Mucosa of rectum (tissue), 2 donors: ENCODE results near the gene UBE2QL1.

ENCODE experiments used
- H3K27ac ChIP-seq, 2 donors: one replicate each; pipeline ENCODE4 v1.7.0; 2013; ENCODE audit warnings: inconsistent platforms in 2 of 2, low read depth in 2 of 2, low read length in 2 of 2
- H3K27me3 ChIP-seq, 2 donors: one replicate each; pipeline ENCODE4 v1.7.0; 2013; ENCODE audit warnings: low read length in 2 of 2; ENCODE audit not compliant: control insufficient read depth in 2 of 2, insufficient read depth in 2 of 2
- H3K36me3 ChIP-seq, 2 donors: one replicate each; pipeline ENCODE4 v1.7.0; 2013; ENCODE audit warnings: low read length in 2 of 2; ENCODE audit not compliant: control insufficient read depth in 2 of 2, insufficient read depth in 2 of 2
- H3K4me1 ChIP-seq, 2 donors: one replicate each; pipeline ENCODE4 v1.7.0; 2013; ENCODE audit warnings: low read length in 2 of 2, mild to moderate bottlenecking in 1 of 2; ENCODE audit not compliant: control insufficient read depth in 2 of 2, insufficient read depth in 2 of 2
- H3K4me3 ChIP-seq, 2 donors: one replicate each; pipeline ENCODE4 v1.7.0; 2013; ENCODE audit warnings: low read length in 2 of 2
- H3K9ac ChIP-seq, 2 donors: one replicate each; pipeline ENCODE4 v1.7.0; 2013; ENCODE audit warnings: low read length in 2 of 2, low read depth in 1 of 2, mild to moderate bottlenecking in 1 of 2
- H3K9me3 ChIP-seq, 2 donors: one replicate each; pipeline ENCODE4 v1.7.0; 2013; ENCODE audit warnings: low read length in 2 of 2; ENCODE audit not compliant: control insufficient read depth in 2 of 2
- donor health status: healthy.
- donor health status: Normal muscosa, but diverticular disease.

UBE2QL1 gene

GRCh38 chr5:6408627-6409446, 39.8 kb upstream of the UBE2QL1 start:
- Histone ChIP-seq H3K4me1 (no peaks in the 10 kb centered on the region), H3K9me3 (no peaks in the 10 kb centered on the region), H3K27me3 (no peaks in the 10 kb centered on the region), H3K27ac (no peak overlapping the region), H3K9ac (no peak overlapping the region), H3K4me3 (no peak overlapping the region), H3K36me3 (no peaks in the 10 kb centered on the region)

GRCh38 chr5:6410421-6410820, 38.2 kb upstream of the UBE2QL1 start:
- Histone ChIP-seq H3K27ac (no peak overlapping the region), H3K9me3 (no peaks in the 10 kb centered on the region), H3K4me3 (no peak overlapping the region), H3K36me3 (no peaks in the 10 kb centered on the region), H3K4me1 (no peaks in the 10 kb centered on the region), H3K27me3 (no peaks in the 10 kb centered on the region), H3K9ac (no peak overlapping the region)

DNA sequence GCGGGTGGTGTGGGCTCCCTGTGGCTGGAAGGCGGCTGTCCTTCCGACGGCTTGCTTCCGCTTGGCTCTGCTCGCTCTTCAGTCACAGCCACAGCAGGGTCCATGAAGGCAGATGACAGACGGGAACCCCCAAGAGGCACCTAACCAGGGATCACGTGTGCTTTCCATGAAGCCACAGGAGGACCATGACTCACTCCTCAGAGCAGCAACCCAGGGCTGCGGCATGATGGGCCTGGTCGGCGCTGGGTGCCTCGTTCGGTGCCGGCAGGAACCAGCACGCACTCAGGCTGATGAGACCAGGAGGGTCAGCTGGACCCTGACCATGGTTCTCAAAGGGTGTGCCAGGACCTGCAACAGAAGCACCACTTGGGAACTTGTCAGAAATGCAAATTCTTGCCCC, 37.5 kb upstream of the UBE2QL1 start:
- no peaks in the 10 kb centered on the region for H3K27me3 ChIP-seq
- H3K9ac ChIP-seq = no peak overlapping the region
- H3K9me3 ChIP-seq = no peaks in the 10 kb centered on the region
- H3K4me3 ChIP-seq = no peak overlapping the region
- no peaks in the 10 kb centered on the region for H3K4me1 ChIP-seq
- no peak overlapping the region for H3K27ac ChIP-seq
- no peaks in the 10 kb centered on the region for H3K36me3 ChIP-seq

DNA sequence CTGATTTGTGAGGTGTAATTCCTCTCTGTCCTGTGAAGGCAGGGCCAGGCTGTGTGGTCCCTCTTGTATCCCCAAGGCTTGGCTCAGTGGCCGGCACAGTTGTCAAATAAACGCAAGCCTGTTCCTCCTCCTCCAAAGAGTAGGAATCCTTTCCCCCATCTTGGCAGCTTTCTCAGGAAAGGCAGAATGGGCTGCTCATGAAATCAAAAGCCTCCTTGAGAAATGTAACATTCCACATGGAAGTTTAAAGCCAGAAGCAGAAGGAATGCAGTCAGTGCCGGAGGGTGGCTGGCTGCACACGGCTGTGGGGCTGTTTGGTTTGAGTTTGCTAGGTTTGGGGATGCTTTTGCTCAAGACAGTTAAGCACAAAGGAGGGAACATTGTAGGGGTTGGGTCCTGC, 35.8 kb upstream of the UBE2QL1 start:
- no peak overlapping the region for H3K27ac ChIP-seq
- H3K4me3 ChIP-seq = no peak overlapping the region
- no peaks in the 10 kb centered on the region for H3K36me3 ChIP-seq
- H3K9me3 ChIP-seq = no peaks in the 10 kb centered on the region
- no peak overlapping the region for H3K9ac ChIP-seq
- no peaks in the 10 kb centered on the region for H3K4me1 ChIP-seq
- H3K27me3 ChIP-seq = no peaks in the 10 kb centered on the region

DNA sequence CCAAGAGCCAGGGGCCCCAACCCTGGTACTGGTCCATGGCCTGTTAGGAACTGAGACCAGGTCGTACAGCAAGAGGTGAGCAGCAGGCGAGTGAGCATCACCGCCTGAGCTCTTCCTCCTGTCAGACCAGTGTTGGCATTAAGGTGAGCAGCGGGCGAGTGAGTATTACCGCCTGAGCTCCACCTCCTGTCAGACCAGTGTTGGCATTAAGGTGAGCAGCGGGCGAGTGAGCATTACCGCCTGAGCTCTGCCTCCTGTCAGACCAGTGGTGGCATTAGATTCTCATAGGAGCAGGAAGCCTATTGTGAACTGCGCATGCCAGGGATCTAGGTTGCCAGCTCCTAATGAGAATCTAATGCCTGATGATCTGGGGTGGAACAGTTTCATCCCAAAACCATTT, 31.0 kb upstream of the UBE2QL1 start:
- Histone ChIP-seq H3K27ac (no peak overlapping the region), H3K9me3 (no peaks in the 10 kb centered on the region), H3K27me3 (peaks cover 0 to 3% of the 10 kb centered on the region in 2 donors), H3K9ac (no peak overlapping the region), H3K36me3 (no peaks in the 10 kb centered on the region), H3K4me3 (no peak overlapping the region), H3K4me1 (no peaks in the 10 kb centered on the region)

DNA sequence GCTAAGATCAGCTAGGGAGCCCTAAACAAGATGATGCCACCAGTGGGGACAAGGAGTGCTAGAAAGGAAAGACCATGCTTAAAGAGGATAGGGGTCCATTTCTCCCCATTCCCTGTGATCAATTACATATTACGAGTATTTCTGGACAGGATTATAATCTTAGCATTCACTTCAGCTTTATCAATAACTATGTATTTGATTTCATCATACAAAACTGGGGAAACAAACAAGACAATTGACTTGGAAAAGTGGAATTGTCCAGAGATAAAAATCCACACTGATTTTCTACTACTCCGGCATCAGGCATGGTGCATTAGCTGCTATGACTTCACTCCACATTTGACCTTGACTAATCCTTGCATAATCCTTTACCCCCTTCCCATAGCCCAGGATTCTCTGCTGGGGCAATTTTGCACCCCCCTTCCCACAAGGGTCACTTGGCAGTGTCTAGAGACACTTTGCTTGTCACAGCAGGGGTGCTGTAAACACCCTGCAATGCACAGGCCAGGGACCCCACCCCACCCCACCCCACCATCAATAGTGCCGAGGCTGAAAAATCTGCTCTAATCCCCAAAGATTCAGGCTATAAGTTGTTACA, 29.9 kb upstream of the UBE2QL1 start:
- H3K4me3 ChIP-seq = no peak overlapping the region
- no peak overlapping the region for H3K27ac ChIP-seq
- H3K27me3 ChIP-seq = peaks cover under 1 to 3% of the 10 kb centered on the region in 2 donors
- no peaks in the 10 kb centered on the region for H3K4me1 ChIP-seq
- H3K9ac ChIP-seq = no peak overlapping the region
- no peaks in the 10 kb centered on the region for H3K9me3 ChIP-seq
- no peaks in the 10 kb centered on the region for H3K36me3 ChIP-seq

- H3K27ac ChIP-seq = no peak overlapping the region
- peaks cover 3% of the 10 kb centered on the region in 2 donors for H3K27me3 ChIP-seq
- H3K36me3 ChIP-seq = no peaks in the 10 kb centered on the region
- H3K4me1 ChIP-seq = no peaks in the 10 kb centered on the region
- H3K4me3 ChIP-seq = no peak overlapping the region
- H3K9ac ChIP-seq = no peak overlapping the region
- H3K9me3 ChIP-seq = no peaks in the 10 kb centered on the region
These were observed 29.3 kb upstream of the UBE2QL1 start for GRCh38 chr5:6419340-6419852.

DNA sequence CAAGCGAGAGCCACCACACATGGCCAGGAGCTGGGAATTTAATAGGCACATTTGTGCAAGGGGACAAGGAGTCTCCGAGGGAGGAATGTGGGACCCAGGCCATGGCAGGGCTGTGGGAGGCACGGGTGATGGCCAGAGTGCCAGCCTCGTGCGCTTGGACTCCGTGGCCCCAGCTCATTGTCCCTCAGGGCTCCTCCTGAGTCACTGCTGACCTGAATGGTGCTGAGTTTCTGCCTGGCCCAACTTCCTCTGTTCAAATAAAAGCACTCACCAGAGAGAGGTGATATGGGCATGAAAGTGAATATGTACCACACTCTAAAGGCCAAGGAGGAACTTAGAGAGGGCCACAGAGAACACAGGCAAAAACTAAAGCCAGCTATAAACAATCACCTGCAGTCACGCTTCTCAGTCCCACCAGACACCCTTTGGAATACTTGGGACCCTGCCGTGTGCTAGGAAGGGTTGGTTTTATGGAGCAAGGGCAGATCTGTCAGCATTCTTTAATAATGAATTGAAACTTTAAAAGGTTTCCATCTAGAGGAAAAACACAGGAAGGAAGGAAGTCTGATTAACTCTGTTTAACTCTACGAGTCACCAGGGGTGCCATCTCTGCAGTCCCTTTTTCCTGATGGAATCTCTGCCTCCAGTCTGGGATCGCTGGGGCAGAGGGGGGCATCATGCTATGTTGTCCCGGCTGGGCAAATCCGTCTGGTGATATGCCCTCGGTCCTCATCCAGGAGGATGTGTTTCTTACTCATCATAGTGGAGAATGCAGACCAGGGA, 25.1 kb upstream of the UBE2QL1 start:
- H3K9me3 ChIP-seq = no peaks in the 10 kb centered on the region
- H3K4me3 ChIP-seq = no peak overlapping the region
- no peaks in the 10 kb centered on the region for H3K36me3 ChIP-seq
- no peak overlapping the region for H3K27ac ChIP-seq
- H3K9ac ChIP-seq = no peak overlapping the region
- H3K4me1 ChIP-seq = no peaks in the 10 kb centered on the region
- peaks cover 3% of the 10 kb centered on the region in 2 donors for H3K27me3 ChIP-seq

- H3K36me3 ChIP-seq = no peaks in the 10 kb centered on the region
- no peaks in the 10 kb centered on the region for H3K9me3 ChIP-seq
- no peak overlapping the region for H3K4me3 ChIP-seq
- no peak overlapping the region for H3K9ac ChIP-seq
- peaks cover 3% of the 10 kb centered on the region in 2 donors for H3K27me3 ChIP-seq
- no peaks in the 10 kb centered on the region for H3K4me1 ChIP-seq
- no peak overlapping the region for H3K27ac ChIP-seq
These were observed 24.5 kb upstream of the UBE2QL1 start for GRCh38 chr5:6424110-6424659.

- H3K9ac ChIP-seq = no peak overlapping the region
- no peaks in the 10 kb centered on the region for H3K9me3 ChIP-seq
- H3K4me1 ChIP-seq = no peaks in the 10 kb centered on the region
- H3K4me3 ChIP-seq = no peak overlapping the region
- no peak overlapping the region for H3K27ac ChIP-seq
- H3K27me3 ChIP-seq = peaks cover 3% of the 10 kb centered on the region in 2 donors
- H3K36me3 ChIP-seq = no peaks in the 10 kb centered on the region
These were observed 24.0 kb upstream of the UBE2QL1 start for GRCh38 chr5:6424700-6425099.
